Sciatic nerve (tissue), 2 donors: ENCODE results near the gene MED6. TPM values are rescaled to one million over a fixed set of nuclear protein-coding genes. Genes with fewer than 3 reads are reported as not detected.

Experiments
- ATAC-seq: fragments of 200-7000 bp; cut with Tn5 transposase; one replicate; pipeline ENCODE4 v1.9.1; 2020; ENCODE audit warnings: mild to moderate bottlenecking, moderate library complexity
- DNase-seq: peaks from one replicate; pipeline ENCODE4 v3.0.0-alpha.2; 2020; ENCODE audit warnings: low spot score
- intact Hi-C: fragments of 100-400 bp; cut with DNase I; formaldehyde crosslinking; loops from one replicate; pipeline ENCODE4 v1.14.2; 2022
- total RNA-seq: library from RNA; stranded (reverse); fragmentation: NEBNext Ultra II Directional; extraction: Animal tissue kit (Norgen Biotek cat#: 25700); gene quantifications from one replicate; pipeline ENCODE4 v1.2.1, GENCODE V29; 2021
- donor health status: DM: no; HTN: no; CAD: no.
- donor health status: DM: no; HTN: no; CAD: no.

MED6 gene
- total RNA-seq, 1 donor from 2014 or later: 44.7 TPM

GRCh38 chr14:70602254-70602653 lies 1.8 kb upstream of the MED6 start:
- intact Hi-C loops: no loop called here
- ATAC-seq: no peak
- DNase-seq: no peak

- DNase-seq (no peak), ATAC-seq (peak; percentile 14)
- intact Hi-C loops: no loop called here
These were observed 707 bp upstream of the MED6 start for GRCh38 chr14:70601162-70601561.

GRCh38 chr14:70599345-70599744 lies 1.1 kb downstream of the MED6 start:
- ATAC-seq (no peak), DNase-seq (no peak)
- intact Hi-C loops: no loop called here

- intact Hi-C loops: no loop called here
- ATAC-seq (no peak), DNase-seq (no peak)
These were observed 2.7 kb downstream of the MED6 start for GRCh38 chr14:70597731-70598130.

- intact Hi-C loops: no loop called here
- ATAC-seq: no peak
- no peak for DNase-seq
These were observed 4.8 kb downstream of the MED6 start for GRCh38 chr14:70595443-70596185.

GRCh38 chr14:70594461-70594860 lies 6.0 kb downstream of the MED6 start:
- no peak for ATAC-seq
- no peak for DNase-seq
- intact Hi-C loops: no loop called here

GRCh38 chr14:70585231-70585630 lies 15.2 kb downstream of the MED6 start:
- ATAC-seq (no peak), DNase-seq (no peak)
- intact Hi-C loops: no loop called here

GRCh38 chr14:70576891-70577290 lies 23.6 kb downstream of the MED6 start:
- ATAC-seq: no peak
- DNase-seq: no peak
- intact Hi-C loops: no loop called here

- intact Hi-C loops: no loop called here
- DNase-seq (no peak), ATAC-seq (no peak)
These were observed 27.4 kb downstream of the MED6 start for GRCh38 chr14:70573050-70573449.

GRCh38 chr14:70571139-70571538 lies 29.3 kb downstream of the MED6 start:
- DNase-seq (no peak), ATAC-seq (no peak)
- intact Hi-C loops: no loop called here

GRCh38 chr14:70567791-70568190 lies 32.7 kb downstream of the MED6 start:
- no peak for ATAC-seq
- intact Hi-C loops: no loop called here
- no peak for DNase-seq

GRCh38 chr14:70563869-70564268 lies 36.6 kb downstream of the MED6 start:
- intact Hi-C loops: no loop called here
- ATAC-seq: no peak
- DNase-seq: no peak

- intact Hi-C loops: no loop called here
- DNase-seq (no peak), ATAC-seq (no peak)
These were observed 37.0 kb downstream of the MED6 start for GRCh38 chr14:70563417-70563816.

- no peak for ATAC-seq
- no peak for DNase-seq
- intact Hi-C loops: no loop called here
These were observed 42.1 kb downstream of the MED6 start for GRCh38 chr14:70558356-70558755.

- intact Hi-C loops: no loop called here
- ATAC-seq: no peak
- no peak for DNase-seq
These were observed 44.6 kb downstream of the MED6 start for GRCh38 chr14:70555890-70556289.

GRCh38 chr14:70538087-70538486 lies 62.4 kb downstream of the MED6 start:
- intact Hi-C loops: no loop called here
- no peak for DNase-seq
- ATAC-seq: no peak

- DNase-seq (no peak), ATAC-seq (no peak)
- intact Hi-C loops: no loop called here
These were observed 63.6 kb downstream of the MED6 start for GRCh38 chr14:70536830-70537229.

- intact Hi-C loops: no loop called here
- DNase-seq (no peak), ATAC-seq (no peak)
These were observed 65.6 kb downstream of the MED6 start, which contains the start of gene ADAM20 for GRCh38 chr14:70534904-70535303. Gene ADAM20 (minus strand): TSS chr14:70535004. CDS start chr14:70524757, 10,247 bp downstream.
